HepG2 (cell line): ENCODE measurements around the gene FAM222A. TPM values are rescaled to one million over a fixed set of nuclear protein-coding genes. Genes with fewer than 3 reads are reported as not detected.

Source experiments
- ARID5B ChIP-seq: IDR thresholded peaks from 2 replicates; pipeline ENCODE4 v1.4.0; 2020; ENCODE audit warnings: mild to moderate bottlenecking, missing genetic modification reagents
- CSRNP1 ChIP-seq: sonication (generic); formaldehyde crosslinking; IDR thresholded peaks from 2 replicates; pipeline ENCODE4 v1.8.1; 2023; ENCODE audit warnings: mild to moderate bottlenecking, missing genetic modification reagents
- DPF2 ChIP-seq: sonication (generic); formaldehyde crosslinking; IDR thresholded peaks from 2 replicates; pipeline ENCODE4 v1.4.0; 2020; ENCODE audit warnings: mild to moderate bottlenecking, low read depth, missing genetic modification reagents, borderline replicate concordance
- ELF1 ChIP-seq: sonication (generic); formaldehyde crosslinking; IDR thresholded peaks from 2 replicates; pipeline ENCODE4 v1.4.0; 2020; ENCODE audit warnings: missing genetic modification reagents
- FOXC1 ChIP-seq: sonication (generic); formaldehyde crosslinking; IDR thresholded peaks from 2 replicates; pipeline ENCODE4 v1.8.0; 2022; ENCODE audit warnings: mild to moderate bottlenecking, missing genetic modification reagents, borderline replicate concordance
- GZF1 ChIP-seq: sonication (generic); formaldehyde crosslinking; IDR thresholded peaks from 2 replicates; pipeline ENCODE4 v1.5.1; 2020; ENCODE audit warnings: mild to moderate bottlenecking, missing genetic modification reagents
- HDAC6 ChIP-seq: fragments of 200-600 bp; sonication (generic); IDR thresholded peaks from 2 replicates; pipeline ENCODE4 v1.7.0; 2017; ENCODE audit warnings: mild to moderate bottlenecking, antibody characterized with exemption, low read length, low read depth
- HOXA3 ChIP-seq: sonication (generic); formaldehyde crosslinking; IDR thresholded peaks from 2 replicates; pipeline ENCODE4 v1.5.0; 2020; ENCODE audit warnings: missing genetic modification reagents
- MATR3 ChIP-seq: sonication (generic); formaldehyde crosslinking; IDR thresholded peaks from 2 replicates; pipeline ENCODE4 v1.4.0; 2020; ENCODE audit warnings: missing genetic modification reagents
- PCBP1 ChIP-seq: fragments of 200-400 bp; formaldehyde crosslinking; IDR thresholded peaks from 2 replicates; pipeline ENCODE4 v1.6.1; 2017; ENCODE audit warnings: mild to moderate bottlenecking, low read depth, low read length, borderline replicate concordance
- PTBP1 ChIP-seq: fragments of 200-400 bp; formaldehyde crosslinking; IDR thresholded peaks from 2 replicates; pipeline ENCODE4 v1.6.1; 2018; ENCODE audit warnings: low read length, low read depth; ENCODE audit not compliant: poor library complexity, severe bottlenecking
- REST ChIP-seq, 2 experiments: IDR thresholded peaks; 2 replicates each; pipeline ENCODE4 v1.6.1; 2011 to 2012; ENCODE audit warnings: low read length in 2 of 2, borderline replicate concordance in 1 of 2, low read depth in 1 of 2, mild to moderate bottlenecking in 1 of 2, moderate library complexity in 1 of 2
- SIN3A ChIP-seq: IDR thresholded peaks from 2 replicates; pipeline ENCODE4 v1.6.1; 2011; ENCODE audit warnings: low read depth, mild to moderate bottlenecking, control low read depth, low read length, borderline replicate concordance
- SNAPC2 ChIP-seq: sonication (generic); formaldehyde crosslinking; IDR thresholded peaks from 2 replicates; pipeline ENCODE4 v1.8.1; 2022; ENCODE audit warnings: mild to moderate bottlenecking, missing genetic modification reagents
- ZKSCAN1 ChIP-seq: fragments of 150-350 bp; IDR thresholded peaks from 2 replicates; pipeline ENCODE4 v1.6.1; 2014; ENCODE audit warnings: low read length
- ZMYM2 ChIP-seq: sonication (generic); formaldehyde crosslinking; IDR thresholded peaks from 2 replicates; pipeline ENCODE4 v1.8.0; 2022; ENCODE audit warnings: mild to moderate bottlenecking, missing genetic modification reagents
- ZNF770 ChIP-seq: sonication (generic); formaldehyde crosslinking; IDR thresholded peaks from 2 replicates; pipeline ENCODE4 v1.5.0; 2020; ENCODE audit warnings: mild to moderate bottlenecking, missing genetic modification reagents
- polyA plus RNA-seq, 8 experiments: library from polyadenylated mRNA; depleted of rRNA in 3 of 8; stranded (reverse) in 7 of 8; unstranded in 1 of 8; fragments of >200 nt; fragmentation: Illumina TruSeq in 4 of 8; extraction: Trizol in 4 of 8; gene quantifications; 2 replicates each; pipeline versions ENCODE4 v1.2.1 to v1.2.3, GENCODE V29; 2011 to 2016; ENCODE audit warnings: low read depth in 4 of 8, missing spikeins in 1 of 8, mixed read lengths in 1 of 8; ENCODE audit not compliant: insufficient read depth in 1 of 8
- total RNA-seq, 5 experiments: library from RNA; depleted of rRNA; stranded (reverse); fragments of >200 nt; fragmentation: Illumina TruSeq; extraction: Trizol; gene quantifications; 2 replicates each; pipeline ENCODE4 v1.2.3, GENCODE V29; 2016; ENCODE audit warnings: low read depth in 1 of 5

FAM222A gene
- total and polyA plus RNA-seq, 2 of the 13 experiments (the other 11 are each of a cell fraction or from before 2014, with no cell fraction given): 2.7 to 9.6 TPM

- TF ChIP-seq PTBP1 (no peak), DPF2 (CRISPR knock-in tag) (no peak), ZKSCAN1 (no peak), ZMYM2 (CRISPR knock-in tag) (no peak), ZNF770 (CRISPR knock-in tag) (no peak), REST (IDR thresholded peaks at IDR 0.05; ENCODE audit: borderline replicate concordance in 1 of 2, low read depth in 1 of 2, low read length in 2 of 2) (peak in 1 of 2 experiments; percentile 17; a peak in 1 of 4 replicates), ARID5B (CRISPR knock-in tag) (no peak), PCBP1 (no peak), FOXC1 (CRISPR knock-in tag) (0 out of 2 replicates have a peak, but pooled peaks have one; percentile 34), CSRNP1 (CRISPR knock-in tag) (no peak), SNAPC2 (CRISPR knock-in tag) (0 out of 2 replicates have a peak, but pooled peaks have one; percentile 32), MATR3 (no peak), ELF1 (CRISPR knock-in tag) (no peak), HOXA3 (0 out of 2 replicates have a peak, but pooled peaks have one; percentile 10), GZF1 (CRISPR knock-in tag) (peak; percentile 27; the same call in 1 of the 2 replicates), HDAC6 (no peak), SIN3A (no peak)
- TF ChIP-seq, all 625 proteins: peak for 12
Measured at GRCh38 chr12:109772622-109773321, 59.1 kb downstream of the FAM222A start (continued).
